ENCODE results near the gene KHDC4.

The KHDC4 gene

GRCh38 chr1:155880251-155880650 lies 54.0 kb downstream of the KHDC4 start:
- Histone ChIP-seq H3K9ac (ENCODE audit: low read depth, low read length) (no peak overlapping the region), H3K9me3 (ENCODE audit: insufficient read depth, low read depth, low read length) (no peaks in the 10 kb centered on the region), H3K4me1 (ENCODE audit: insufficient read depth, low read length) (no peaks in the 10 kb centered on the region), H3K27ac (ENCODE audit: low read depth, low read length) (no peak overlapping the region), H3K36me3 (ENCODE audit: insufficient read depth, low read length) (no peaks in the 10 kb centered on the region), H3K4me3 (ENCODE audit: low read length) (no peak overlapping the region), H3K27me3 (ENCODE audit: insufficient read depth, low read length) (no peaks in the 10 kb centered on the region)
- WGBS: 96% methylated on average over 2 of the region's 2 CpGs

GRCh38 chr1:155877945-155878344 lies 56.3 kb downstream of the KHDC4 start:
- Histone ChIP-seq H3K4me1 (ENCODE audit: insufficient read depth, low read length) (no peaks in the 10 kb centered on the region), H3K9ac (ENCODE audit: low read depth, low read length) (no peak overlapping the region), H3K27me3 (ENCODE audit: insufficient read depth, low read length) (no peaks in the 10 kb centered on the region), H3K4me3 (ENCODE audit: low read length) (no peak overlapping the region), H3K9me3 (ENCODE audit: insufficient read depth, low read depth, low read length) (no peaks in the 10 kb centered on the region), H3K27ac (ENCODE audit: low read depth, low read length) (no peak overlapping the region), H3K36me3 (ENCODE audit: insufficient read depth, low read length) (no peaks in the 10 kb centered on the region)
- WGBS: 92% methylated on average over 2 of the region's 2 CpGs

- Histone ChIP-seq H3K27me3 (ENCODE audit: insufficient read depth, low read length) (no peaks in the 10 kb centered on the region; the same call in 1 of the 2 replicates), H3K4me3 (ENCODE audit: low read length) (no peak overlapping the region), H3K27ac (ENCODE audit: low read depth, low read length) (no peak overlapping the region), H3K4me1 (ENCODE audit: insufficient read depth, low read length) (no peaks in the 10 kb centered on the region), H3K9ac (ENCODE audit: low read depth, low read length) (no peak overlapping the region), H3K36me3 (ENCODE audit: insufficient read depth, low read length) (no peaks in the 10 kb centered on the region), H3K9me3 (ENCODE audit: insufficient read depth, low read depth, low read length) (no peaks in the 10 kb centered on the region)
- WGBS: 89% methylated on average over 9 of the region's 9 CpGs
These were observed 60.4 kb downstream of the KHDC4 start for GRCh38 chr1:155873860-155874259.

GRCh38 chr1:155872527-155872926 lies 61.7 kb downstream of the KHDC4 start:
- no peaks in the 10 kb centered on the region for H3K4me1 ChIP-seq (ENCODE audit: insufficient read depth, low read length)

GRCh38 chr1:155871390-155871789 lies 62.8 kb downstream of the KHDC4 start:
- H3K9me3 ChIP-seq (ENCODE audit: insufficient read depth, low read depth, low read length): no peaks in the 10 kb centered on the region
- no peak overlapping the region for H3K4me3 ChIP-seq (ENCODE audit: low read length)
- WGBS: 86% methylated on average over 1 of the region's 1 CpG
- H3K4me1 ChIP-seq (ENCODE audit: insufficient read depth, low read length): no peaks in the 10 kb centered on the region
- no peak overlapping the region for H3K9ac ChIP-seq (ENCODE audit: low read depth, low read length)
- H3K27me3 ChIP-seq (ENCODE audit: insufficient read depth, low read length): no peaks in the 10 kb centered on the region; the same call in 1 of the 2 replicates
- H3K27ac ChIP-seq (ENCODE audit: low read depth, low read length): no peak overlapping the region
- no peaks in the 10 kb centered on the region for H3K36me3 ChIP-seq (ENCODE audit: insufficient read depth, low read length)

More at GRCh38 chr1:155872527-155872926, 61.7 kb downstream of the KHDC4 start:
- Histone ChIP-seq H3K27me3 (ENCODE audit: insufficient read depth, low read length) (no peaks in the 10 kb centered on the region; the same call in 1 of the 2 replicates), H3K4me3 (ENCODE audit: low read length) (no peak overlapping the region), H3K9me3 (ENCODE audit: insufficient read depth, low read depth, low read length) (no peaks in the 10 kb centered on the region), H3K27ac (ENCODE audit: low read depth, low read length) (no peak overlapping the region), H3K9ac (ENCODE audit: low read depth, low read length) (no peak overlapping the region), H3K36me3 (ENCODE audit: insufficient read depth, low read length) (no peaks in the 10 kb centered on the region)
- 95% methylated on average over 5 of the region's 5 CpGs for WGBS

GRCh38 chr1:155867766-155868165 lies 66.4 kb downstream of the KHDC4 start:
- Histone ChIP-seq H3K27ac (ENCODE audit: low read depth, low read length) (no peak overlapping the region), H3K4me1 (ENCODE audit: insufficient read depth, low read length) (no peaks in the 10 kb centered on the region), H3K4me3 (ENCODE audit: low read length) (no peak overlapping the region), H3K27me3 (ENCODE audit: insufficient read depth, low read length) (no peaks in the 10 kb centered on the region; the same call in 1 of the 2 replicates), H3K36me3 (ENCODE audit: insufficient read depth, low read length) (no peaks in the 10 kb centered on the region), H3K9ac (ENCODE audit: low read depth, low read length) (no peak overlapping the region), H3K9me3 (ENCODE audit: insufficient read depth, low read depth, low read length) (no peaks in the 10 kb centered on the region)
- 89% methylated on average over 8 of the region's 8 CpGs for WGBS

- Histone ChIP-seq H3K27me3 (ENCODE audit: insufficient read depth, low read length) (peaks cover 6% of the 10 kb centered on the region; the same call in 1 of the 2 replicates), H3K36me3 (ENCODE audit: insufficient read depth, low read length) (no peaks in the 10 kb centered on the region)
These were observed 69.8 kb downstream of the KHDC4 start for GRCh38 chr1:155864393-155864792.

More at GRCh38 chr1:155864393-155864792, 69.8 kb downstream of the KHDC4 start:
- no peak overlapping the region for H3K27ac ChIP-seq (ENCODE audit: low read depth, low read length)
- no peaks in the 10 kb centered on the region for H3K9me3 ChIP-seq (ENCODE audit: insufficient read depth, low read depth, low read length)
- no peak overlapping the region for H3K4me3 ChIP-seq (ENCODE audit: low read length)
- no peak overlapping the region for H3K9ac ChIP-seq (ENCODE audit: low read depth, low read length)
- H3K4me1 ChIP-seq (ENCODE audit: insufficient read depth, low read length): no peaks in the 10 kb centered on the region; the same call in 1 of the 2 replicates

Measured in HUES64 (cell line).